GM18511 (cell line): ENCODE measurements around the gene RAB7B.
"Not testable (repeated sequence)": the region's sequence is repeated elsewhere in the genome, so short reads cannot be mapped to it uniquely, and the experiment has no call there.

ENCODE experiments used
- ATAC-seq: cut with Tn5 transposase; IDR thresholded peaks from one replicate; pipeline ENCODE4 v1.9.1; 2021; ENCODE audit warnings: mild to moderate bottlenecking, moderate library complexity; ENCODE audit not compliant: unreplicated experiment

The RAB7B gene

GRCh38 chr1:205998457-205999241 lies 4.5 kb downstream of the RAB7B start:
- ATAC-seq = no peak

DNA sequence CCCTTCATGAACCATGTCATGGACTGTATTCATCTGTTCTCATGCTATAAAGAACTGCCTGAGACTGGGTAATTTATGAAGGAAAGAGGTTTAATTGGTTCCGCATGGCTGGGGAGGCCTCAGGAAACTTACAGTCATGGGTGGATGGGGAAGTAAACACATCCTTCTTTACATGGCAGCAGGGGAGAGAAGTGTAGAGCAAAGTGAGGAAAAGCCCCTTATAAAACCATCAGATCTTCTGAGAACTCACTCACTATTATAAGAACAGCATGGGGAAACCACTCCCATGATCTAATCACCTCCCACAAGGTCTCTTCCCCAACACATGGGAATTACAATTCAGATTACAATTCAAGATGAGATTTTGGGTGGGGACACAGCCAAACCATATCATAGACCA lies 6.6 kb downstream of the RAB7B start:
- ATAC-seq = not testable (repeated sequence)

DNA sequence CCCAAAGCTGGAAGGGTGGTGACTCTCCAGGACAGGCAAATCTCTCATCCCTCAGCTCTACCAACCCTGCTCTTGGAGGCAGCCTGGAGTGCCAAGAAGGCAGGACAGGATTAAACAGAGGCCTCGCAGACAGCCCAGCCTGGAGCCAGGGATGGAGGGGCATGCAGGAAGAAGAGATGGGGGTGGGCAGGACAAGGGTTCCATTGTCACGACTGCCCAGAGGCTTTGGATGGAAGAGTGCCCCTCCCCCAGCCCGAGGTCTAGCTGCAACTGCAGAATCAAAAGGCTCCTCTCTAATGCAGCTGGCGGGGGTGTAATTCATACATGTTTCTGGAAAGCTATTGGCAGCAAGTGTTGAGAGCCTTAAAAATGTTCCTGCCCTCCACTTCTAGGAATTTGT lies 8.8 kb downstream of the RAB7B start:
- ATAC-seq = no peak

DNA sequence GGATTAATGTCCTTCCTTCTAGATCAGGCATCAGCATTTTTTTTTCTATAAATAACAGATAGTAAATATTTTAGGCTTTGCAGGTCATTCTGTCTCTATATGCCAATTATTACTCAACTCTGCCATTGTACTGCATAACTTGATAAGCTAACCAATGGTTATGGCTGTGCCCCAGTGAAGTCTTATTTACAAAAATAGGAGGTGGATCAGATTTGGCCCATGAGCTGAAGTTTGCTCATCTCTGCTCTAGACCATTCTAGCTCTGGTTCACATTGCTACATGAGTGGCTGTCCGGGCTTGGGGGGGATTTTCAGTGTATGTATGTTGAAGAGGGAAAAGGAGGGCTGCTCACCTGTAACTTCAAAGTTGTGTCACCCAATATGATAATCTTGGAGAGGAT lies 10.1 kb downstream of the RAB7B start:
- no peak for ATAC-seq

DNA sequence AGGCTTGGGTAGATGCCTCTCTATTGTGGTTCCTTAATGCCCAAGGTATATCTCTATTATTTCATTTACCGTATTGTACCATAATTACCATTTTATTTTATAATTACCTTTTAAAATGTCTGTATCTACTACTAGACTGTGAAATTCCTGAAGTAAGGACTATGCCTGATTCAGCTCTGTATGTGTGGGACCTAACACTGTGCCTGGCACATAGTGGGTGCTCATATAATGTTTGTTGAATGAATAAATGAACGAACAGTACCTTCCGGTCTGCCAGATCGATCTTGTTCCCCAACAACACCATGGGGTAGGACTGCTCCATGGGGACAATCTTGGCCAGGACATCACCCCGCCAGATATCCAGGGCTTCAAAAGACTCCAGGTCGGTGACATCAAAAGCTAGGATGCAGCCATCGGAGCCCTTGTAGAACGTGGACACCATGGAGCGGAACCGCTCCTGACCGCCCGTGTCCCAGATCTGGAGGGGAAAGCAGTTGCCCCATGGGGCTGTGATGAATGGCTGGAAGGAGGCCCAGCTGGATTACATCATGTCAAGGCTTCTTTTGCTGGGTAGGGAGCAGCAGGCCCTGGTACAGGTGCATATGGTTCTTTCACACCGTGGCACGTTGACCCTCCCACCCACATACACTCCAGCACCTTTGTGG lies 10.8 kb downstream of the RAB7B start:
- no peak for ATAC-seq

- ATAC-seq = no peak
Measured at GRCh38 chr1:205991237-205991636, 12.0 kb downstream of the RAB7B start.

- ATAC-seq = no peak
Measured at GRCh38 chr1:205990226-205990625, 13.0 kb downstream of the RAB7B start.

DNA sequence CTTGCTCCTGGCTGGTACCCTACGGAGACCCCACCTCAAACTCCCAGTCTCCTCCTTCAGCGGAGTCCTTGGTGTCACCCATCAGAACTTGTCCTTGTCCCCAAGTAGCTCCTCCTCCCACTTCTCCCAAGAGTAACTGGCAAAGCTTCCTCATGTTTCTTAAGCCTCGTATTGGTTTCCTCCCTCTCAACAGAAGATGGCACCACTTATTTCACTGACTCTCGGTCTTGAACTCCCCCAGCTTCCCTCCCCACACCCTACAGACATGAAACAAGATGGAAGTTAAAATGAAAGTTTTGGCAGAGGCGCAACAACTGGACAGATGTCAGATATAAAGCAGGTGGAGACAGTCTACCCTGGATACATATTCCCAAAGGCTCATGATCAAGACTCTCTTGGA lies 13.4 kb downstream of the RAB7B start:
- no peak for ATAC-seq

- no peak for ATAC-seq
Measured at GRCh38 chr1:205988585-205988995, 14.6 kb downstream of the RAB7B start.

GRCh38 chr1:205986861-205987260 lies 16.3 kb downstream of the RAB7B start:
- ATAC-seq = no peak

- no peak for ATAC-seq
Measured at GRCh38 chr1:205986292-205986691, 16.9 kb downstream of the RAB7B start.

GRCh38 chr1:205985330-205986005 lies 17.7 kb downstream of the RAB7B start:
- no peak for ATAC-seq

- no peak for ATAC-seq
Measured at GRCh38 chr1:205983925-205984725, 19.1 kb downstream of the RAB7B start.

- no peak for ATAC-seq
Measured at GRCh38 chr1:205981257-205981656, 21.9 kb downstream of the RAB7B start.

DNA sequence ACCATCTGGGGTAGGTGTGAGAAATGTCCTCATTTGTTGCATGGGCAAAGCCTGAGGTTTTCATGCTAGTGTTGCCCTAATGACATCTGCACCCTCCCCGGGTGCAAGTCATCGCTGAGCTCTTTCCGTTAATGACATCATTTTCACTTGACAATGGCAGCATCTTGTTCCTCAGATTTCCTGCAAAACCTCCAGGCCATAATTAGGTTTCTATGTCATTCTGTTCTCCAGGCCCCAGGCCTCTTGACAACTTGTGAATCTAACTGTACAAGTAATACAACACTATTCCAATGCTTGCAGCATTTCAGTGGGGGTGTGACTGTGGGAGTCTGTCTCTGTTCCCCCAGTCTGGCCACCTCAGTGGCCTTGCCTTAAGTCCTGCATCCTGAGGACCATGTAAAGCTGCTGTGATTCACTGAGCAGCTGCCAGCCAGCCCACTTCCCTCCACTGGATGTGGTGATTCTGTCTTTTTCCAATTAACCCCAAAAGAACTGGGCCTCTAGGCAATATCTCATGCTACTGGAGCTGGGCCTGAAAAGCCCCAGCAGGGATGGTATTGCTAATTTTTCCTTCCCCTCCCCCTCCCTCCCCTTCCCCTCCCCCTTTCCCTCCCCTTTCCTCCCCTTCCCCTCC lies 22.8 kb downstream of the RAB7B start:
- ATAC-seq = no peak

DNA sequence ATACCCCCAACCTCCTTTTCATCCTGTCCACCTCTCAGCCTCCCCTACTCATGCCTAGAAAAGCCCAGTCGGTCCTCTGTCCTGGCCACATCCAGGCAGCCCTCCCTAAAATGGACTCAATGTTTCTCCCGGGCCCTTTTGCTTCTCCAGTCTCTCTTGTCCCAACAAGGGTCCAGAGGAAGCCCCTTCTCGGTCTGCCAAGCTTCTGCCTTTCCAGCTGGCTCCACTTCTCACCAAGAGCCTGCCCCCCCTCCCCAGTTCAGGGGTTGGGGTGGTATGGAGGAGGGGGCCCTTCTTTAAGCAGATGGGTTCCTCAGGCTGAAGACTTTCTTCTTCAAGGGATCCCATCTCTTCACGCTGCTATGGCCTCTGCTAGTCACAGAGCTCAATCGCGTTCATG lies 23.9 kb downstream of the RAB7B start:
- no peak for ATAC-seq

- no peak for ATAC-seq
Measured at GRCh38 chr1:205978676-205979075, 24.5 kb downstream of the RAB7B start.

DNA sequence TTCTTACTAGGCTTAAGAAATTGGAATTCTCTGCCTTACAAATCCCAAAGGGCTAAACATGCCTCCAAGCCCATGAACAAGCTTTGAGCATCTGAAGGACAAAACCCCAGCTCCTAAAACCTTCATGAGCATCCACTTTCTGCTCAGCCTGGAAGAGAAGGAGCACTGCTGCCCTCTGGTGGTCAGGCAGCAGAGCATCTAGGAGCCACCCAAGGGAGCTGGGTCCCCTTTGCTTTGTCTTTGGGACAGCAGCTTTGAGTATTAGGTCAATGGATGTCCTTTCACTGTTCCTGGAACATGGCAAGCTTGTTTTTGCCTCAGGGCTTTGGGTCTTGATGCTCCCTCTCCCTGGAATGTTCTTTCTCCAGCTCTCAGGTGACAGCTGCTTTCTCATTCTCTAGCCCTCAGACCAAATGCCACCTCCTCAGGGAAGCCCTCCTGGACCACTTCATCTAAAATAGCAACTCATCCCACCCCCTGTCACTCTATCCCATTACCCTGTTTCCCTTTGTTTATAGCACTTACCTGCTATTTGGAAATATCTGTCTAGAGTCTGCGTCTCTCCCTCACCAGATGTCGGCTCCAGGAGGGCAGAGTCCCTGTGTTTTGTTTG lies 25.7 kb downstream of the RAB7B start:
- ATAC-seq = peak; percentile 45

DNA sequence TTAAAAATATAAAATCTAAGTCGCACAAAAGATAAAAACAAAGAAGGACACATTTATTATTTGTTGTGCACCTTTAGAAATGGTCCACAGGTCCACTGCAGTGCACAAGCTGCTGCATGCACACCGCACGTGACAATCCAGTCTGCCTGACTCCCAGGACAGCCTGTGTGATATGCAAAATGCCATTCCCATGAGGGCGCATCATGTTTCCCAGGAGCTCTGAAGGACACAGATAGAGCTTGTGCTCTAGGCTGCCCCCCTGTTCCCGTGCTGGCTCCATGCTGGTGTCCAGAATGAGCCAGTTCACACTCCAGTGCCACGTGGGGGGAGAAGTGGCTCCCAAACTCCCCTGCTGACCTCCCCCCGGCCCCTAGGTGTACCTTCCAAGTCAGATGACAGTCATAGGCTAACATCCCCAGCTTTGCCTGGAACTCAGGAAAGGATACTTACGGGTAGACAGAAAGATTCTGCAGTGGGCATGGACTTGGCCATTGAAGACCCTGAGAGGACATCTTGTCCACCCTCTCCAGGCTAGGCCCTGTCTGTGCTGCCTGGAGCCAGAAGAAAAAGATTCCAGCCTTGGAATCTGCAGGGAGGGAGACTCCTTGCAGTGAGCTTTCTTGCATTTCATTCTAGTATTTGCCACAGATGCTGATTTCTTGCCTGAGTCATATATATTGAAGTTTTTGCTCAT lies 26.3 kb downstream of the RAB7B start:
- ATAC-seq = no peak

GRCh38 chr1:205976036-205976435 lies 27.2 kb downstream of the RAB7B start:
- ATAC-seq = no peak
